ENCODE measurements around the gene SLC6A7.

DNA sequence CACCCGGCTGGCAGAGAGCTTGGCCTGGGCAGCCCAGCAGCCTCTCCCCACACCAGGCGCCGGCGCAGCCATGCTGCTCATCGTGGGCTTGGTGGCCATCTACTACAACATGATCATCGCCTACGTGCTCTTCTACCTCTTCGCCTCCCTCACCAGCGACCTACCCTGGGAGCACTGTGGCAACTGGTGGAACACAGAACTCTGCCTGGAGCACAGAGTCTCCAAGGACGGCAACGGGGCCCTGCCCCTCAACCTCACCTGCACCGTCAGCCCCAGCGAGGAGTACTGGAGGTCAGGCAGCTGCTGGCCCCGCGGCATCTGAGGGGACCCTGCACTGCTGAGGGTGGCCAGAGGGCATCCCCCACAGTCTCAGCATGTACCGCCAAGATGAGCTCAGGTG, 7.1 kb downstream of the SLC6A7 start:
- TF ChIP-seq CTCF (IDR thresholded peaks at IDR 0.05; ENCODE audit: low read depth, low read length) (no peak), POLR2A (IDR thresholded peaks at IDR 0.05; ENCODE audit: extremely low read depth, insufficient read length) (no peak), MAX (IDR thresholded peaks at IDR 0.05; ENCODE audit: low read depth, low read length) (no peak)
